ENCODE measurements around the gene CALN1.

DNA sequence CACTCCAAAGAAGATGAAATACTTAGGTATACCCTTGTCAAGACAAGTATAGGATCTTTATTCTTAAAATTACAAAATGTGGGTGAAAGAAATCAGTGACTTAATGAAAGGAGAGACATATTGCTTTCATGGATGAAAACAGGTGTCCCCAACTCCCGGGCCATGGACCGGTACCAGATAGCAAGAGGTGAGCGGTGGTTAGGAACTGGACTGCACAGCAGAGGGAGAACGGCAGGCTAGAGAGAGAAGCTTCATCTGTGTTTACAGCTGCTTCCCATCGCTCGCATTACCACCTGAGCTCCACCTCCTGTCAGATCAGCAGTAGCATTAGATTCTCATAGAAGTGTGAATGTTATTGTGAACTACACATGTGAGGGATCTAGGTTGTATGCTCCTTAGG lies 408.9 kb downstream of the CALN1 start:
- TF ChIP-seq, protein P1, sequence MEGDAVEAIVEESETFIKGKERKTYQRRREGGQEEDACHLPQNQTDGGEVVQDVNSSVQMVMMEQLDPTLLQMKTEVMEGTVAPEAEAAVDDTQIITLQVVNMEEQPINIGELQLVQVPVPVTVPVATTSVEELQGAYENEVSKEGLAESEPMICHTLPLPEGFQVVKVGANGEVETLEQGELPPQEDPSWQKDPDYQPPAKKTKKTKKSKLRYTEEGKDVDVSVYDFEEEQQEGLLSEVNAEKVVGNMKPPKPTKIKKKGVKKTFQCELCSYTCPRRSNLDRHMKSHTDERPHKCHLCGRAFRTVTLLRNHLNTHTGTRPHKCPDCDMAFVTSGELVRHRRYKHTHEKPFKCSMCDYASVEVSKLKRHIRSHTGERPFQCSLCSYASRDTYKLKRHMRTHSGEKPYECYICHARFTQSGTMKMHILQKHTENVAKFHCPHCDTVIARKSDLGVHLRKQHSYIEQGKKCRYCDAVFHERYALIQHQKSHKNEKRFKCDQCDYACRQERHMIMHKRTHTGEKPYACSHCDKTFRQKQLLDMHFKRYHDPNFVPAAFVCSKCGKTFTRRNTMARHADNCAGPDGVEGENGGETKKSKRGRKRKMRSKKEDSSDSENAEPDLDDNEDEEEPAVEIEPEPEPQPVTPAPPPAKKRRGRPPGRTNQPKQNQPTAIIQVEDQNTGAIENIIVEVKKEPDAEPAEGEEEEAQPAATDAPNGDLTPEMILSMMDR (IDR thresholded peaks at IDR 0.05), result no peak
- TF ChIP-seq POLR2A (IDR thresholded peaks at IDR 0.05), result no peak
